Kidney tubule cell (primary cell): ENCODE data around the gene MICAL3.
"Not testable (repeated sequence)": the region's sequence is repeated elsewhere in the genome, so short reads cannot be mapped to it uniquely, and the experiment has no call there.

Experiments used
- DNase-seq: peaks from one replicate; pipeline ENCODE4 v3.0.0-alpha.2; 2018; ENCODE audit warnings: low spot score

MICAL3 gene

DNA sequence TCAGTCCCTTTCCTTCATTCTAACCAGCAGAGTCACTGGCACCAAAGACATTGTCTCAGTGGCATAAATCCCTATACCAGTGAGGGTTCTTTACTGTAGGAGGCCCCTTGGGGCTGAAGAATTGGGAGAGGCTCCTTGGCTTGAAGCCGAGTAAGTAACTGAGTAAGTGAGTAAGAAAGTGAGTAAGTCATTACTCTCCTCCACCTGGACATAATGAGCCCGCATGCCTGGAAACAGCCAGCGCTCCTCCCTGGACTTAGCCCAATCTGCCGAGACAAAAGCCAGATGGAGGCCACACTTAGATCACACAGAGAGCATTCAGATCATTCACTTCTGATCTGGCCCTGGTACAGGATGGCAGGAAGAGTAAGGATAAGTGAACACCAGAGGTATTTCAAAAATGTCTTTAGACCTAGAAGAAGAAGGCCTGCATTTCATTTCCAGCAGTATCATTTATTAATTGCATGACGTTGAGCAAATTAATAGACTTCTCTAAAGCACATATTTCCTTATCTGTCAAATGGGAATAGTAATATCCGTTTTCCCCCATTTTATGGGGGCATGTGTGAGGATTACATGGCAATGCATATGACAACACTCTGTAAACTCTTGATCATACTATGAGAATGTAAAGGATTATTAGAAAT, 8.2 kb upstream of the MICAL3 start:
- peak; percentile 98 for DNase-seq

DNA sequence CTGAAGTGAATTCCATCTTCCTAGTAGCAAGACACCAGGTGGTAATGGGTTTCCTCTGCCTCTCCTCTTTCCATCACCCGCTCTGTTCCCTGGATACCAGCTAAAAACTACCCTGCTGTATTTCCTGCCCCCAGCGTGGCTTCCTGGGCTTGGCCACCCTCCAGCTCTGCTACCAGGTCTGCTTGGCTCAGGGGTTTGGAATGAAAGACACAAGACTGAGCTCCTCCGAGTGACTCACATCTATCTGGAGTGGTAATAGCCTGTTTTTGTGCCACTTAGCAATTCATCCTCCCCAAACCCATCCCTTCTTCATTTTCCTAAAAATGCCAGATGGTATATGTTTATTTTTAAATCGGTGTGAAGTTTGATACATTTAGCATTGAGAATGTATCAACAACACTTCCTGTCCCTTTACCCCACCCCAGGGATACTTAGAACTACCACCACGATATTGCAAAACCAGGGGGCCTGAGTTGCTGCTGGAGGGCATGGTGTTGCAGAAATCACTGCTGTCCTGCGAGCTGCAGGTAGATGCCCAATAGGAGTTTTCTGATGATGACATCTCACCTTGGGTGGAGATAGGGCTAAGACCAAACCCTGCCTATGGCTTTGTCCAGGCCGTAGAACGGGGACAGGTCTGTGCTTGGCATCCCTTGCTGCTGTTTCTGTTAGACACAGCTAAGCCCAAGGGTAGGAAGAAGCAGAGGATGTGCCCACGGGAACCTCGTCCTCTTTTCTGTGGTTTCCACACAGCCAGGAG, 7.5 kb upstream of the MICAL3 start:
- DNase-seq: peak; percentile 99

DNA sequence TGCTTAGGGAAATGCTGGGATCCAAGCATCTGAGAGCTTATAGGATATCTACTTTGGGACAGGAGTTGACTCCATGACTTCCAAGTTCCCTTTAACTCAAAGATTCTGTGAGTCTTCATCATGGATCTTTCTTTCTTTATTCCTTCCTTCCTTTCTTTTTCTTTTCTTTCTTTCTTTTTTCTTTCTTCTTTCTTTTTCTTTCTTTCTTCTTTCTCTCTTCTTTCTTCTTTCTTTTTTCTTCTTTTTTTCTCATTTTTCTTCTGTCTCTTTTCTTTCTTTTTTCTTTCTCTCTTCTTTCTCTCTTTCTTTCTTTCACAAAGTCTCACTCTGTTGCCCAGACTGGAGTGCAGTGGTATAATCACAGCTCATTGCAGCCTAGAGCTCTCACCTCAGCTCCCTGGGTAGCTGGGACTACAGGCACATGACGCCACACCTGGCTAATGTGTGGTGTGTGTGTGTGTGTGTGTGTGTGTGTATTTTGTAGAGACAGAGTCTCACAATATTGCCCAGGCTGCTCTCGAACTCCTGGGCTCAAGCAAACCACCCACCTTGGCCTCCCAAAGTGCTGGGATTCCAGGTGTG, 5.4 kb upstream of the MICAL3 start:
- no peak for DNase-seq

- no peak for DNase-seq
Observed at GRCh38 chr22:18028817-18029527, 4.6 kb upstream of the MICAL3 start.

DNA sequence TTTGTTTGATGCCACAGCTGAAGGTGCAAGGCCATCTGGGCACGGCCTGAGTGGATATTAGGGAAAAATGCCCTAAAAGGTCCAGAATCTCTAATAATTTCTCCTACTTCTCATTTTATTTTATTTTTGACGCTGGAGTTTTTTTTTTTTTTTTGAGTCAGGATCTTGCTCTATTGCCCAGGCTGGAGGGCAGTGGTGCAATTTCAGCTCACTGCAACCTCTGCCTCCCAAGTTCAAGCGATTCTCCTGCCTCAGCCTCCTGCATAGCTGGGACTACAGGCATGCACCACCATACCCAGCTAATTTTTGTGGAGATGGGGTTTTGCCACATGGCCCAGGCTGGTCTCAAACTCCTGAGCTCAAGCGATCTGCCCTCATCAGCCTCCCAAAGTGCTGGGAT, 1.5 kb upstream of the MICAL3 start:
- DNase-seq: not testable (repeated sequence)

GRCh38 chr22:18024956-18025720, 777 bp upstream of the MICAL3 start:
- no peak for DNase-seq

GRCh38 chr22:18023509-18024275, 669 bp downstream of the MICAL3 start:
- DNase-seq: peak; percentile 91

- DNase-seq: no peak
Observed at GRCh38 chr22:18022876-18023275, 1.5 kb downstream of the MICAL3 start.

DNA sequence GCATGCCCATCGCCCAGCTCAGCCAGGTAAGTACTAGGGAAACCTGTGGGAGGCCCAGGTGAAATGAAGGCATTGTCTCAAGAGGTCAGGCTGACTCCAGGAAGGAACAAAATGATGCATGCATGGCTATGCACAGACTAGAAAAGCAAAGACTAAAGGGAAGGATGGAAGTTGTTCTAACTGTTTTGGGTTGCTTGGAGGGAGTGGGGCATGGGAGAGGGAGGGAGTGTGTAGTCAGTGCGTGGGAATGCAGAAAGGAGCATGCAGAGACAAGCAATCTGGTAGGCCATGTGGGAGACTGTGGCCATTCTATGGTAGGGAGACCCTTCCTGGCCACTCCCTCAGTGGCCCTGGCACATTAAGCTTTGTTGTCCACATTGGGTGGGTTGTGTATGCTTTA, 2.9 kb downstream of the MICAL3 start:
- DNase-seq: no peak

DNA sequence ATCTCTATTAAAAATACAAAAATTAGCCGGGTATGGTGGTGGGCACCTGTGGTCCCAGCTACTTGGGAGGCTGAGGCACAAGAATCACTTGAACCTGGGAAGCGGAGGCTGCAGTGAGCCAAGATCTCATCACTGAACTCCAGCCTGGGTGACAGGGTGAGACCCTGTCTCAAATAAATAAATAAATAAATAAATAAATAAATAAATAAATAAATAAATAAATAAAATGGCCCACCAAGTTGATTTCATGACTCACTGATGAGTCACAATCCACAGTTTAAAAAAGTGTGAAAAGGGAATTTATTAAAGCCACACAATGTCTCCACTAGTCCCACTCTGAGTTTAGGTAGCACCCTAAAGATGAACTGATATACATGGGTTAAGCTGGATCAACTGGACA, 3.6 kb downstream of the MICAL3 start:
- not testable (repeated sequence) for DNase-seq

DNA sequence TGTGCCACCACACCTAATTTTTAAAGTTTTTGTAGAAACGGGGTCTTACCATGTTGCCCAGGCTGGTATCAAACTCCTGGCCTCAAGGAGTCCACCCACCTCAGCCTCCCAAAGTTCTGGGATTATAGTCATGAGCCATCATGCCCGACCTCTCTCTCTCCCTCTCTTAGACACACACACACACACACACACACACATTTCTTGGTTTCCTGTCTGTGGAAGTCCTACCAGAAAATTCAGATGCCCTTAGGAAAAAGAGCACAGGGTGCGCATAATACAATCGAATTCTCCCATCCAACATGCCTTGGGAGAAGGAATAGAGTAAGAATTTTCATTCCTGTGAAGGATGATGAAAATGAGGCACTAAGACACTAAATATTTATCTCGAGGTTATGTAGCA, 10.4 kb downstream of the MICAL3 start:
- peak; percentile 33 for DNase-seq

GRCh38 chr22:18013436-18013835, 10.9 kb downstream of the MICAL3 start:
- no peak for DNase-seq

DNA sequence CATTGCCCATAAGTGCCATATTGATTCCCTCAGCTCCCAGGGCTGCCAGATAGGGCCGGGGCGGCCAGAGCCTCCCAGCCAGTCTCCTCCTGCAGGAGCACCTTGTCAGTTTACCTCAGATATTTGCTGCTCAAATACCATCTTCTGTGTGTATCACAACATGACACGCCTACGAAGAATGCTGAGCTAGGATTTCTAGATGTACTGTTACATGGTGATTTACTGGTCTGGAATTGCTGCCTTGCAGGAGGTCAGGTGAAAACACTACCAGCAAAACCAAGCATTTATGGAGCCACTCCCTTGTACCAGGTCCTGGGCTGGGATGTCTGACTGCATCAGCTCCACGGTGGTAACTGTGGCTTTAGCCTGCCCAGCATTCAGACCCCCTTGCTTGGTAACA, 11.8 kb downstream of the MICAL3 start:
- peak; percentile 95 for DNase-seq

DNA sequence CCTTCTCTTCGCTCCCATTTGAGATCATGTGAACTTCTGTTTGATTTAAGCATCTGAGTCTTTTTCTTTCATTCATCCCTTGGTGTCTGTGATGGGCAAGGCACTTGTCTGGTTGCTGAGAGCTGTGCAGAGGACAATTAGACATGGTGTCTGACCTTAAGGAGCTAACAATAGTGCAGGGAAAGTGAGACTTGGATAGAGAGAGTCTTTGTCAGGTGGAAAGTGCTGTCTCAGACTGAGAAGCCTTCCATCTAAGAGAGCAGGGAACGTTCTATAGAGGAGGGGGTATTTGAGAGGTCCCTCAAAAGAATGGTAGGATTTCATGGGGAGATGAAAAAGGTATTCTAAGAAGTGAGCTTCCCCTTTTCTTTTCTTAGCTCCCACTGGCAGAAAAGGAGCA, 14.1 kb downstream of the MICAL3 start:
- no peak for DNase-seq

DNA sequence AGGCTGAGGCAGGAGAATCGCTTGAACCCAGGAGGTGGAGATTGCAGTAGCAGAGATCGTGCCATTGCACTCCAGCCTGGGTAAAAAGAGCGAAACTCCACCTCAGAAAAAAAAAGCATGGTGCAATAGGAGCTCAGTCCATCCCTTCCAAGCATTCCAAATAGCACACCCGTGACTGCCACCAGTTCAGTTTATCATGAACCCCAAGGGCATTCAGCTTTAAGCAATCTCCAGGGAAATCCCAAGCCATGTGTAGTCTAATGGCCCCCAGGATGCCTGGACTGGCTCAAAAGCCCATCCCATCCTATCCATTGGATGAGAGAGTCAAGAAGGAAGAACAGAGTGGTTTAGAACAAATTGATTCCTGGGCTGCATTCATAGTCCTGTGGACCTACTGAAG, 16.2 kb downstream of the MICAL3 start:
- no peak for DNase-seq

GRCh38 chr22:18005201-18005926, 19.0 kb downstream of the MICAL3 start:
- DNase-seq: peak; percentile 65

DNA sequence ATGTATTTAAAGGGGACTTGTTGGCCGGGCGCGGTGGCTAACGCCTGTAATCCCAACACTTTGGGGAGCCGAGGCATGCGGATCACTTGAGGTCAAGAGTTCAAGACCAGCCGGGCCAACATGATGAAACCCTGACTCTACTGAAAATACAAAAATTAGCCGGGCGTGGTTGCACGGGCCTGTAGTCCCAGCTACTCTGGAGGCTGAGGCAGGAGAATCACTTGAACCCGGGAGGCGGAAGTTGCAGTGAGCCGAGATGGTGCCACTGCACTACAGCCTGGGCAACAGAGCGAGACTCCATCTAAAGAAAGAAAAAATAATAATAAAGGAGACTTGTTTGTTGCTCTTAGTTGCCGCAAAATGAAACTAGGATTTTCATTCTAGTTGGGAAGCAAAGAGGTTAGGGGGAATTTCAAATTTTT, 22.5 kb downstream of the MICAL3 start:
- DNase-seq: not testable (repeated sequence)

GRCh38 chr22:18001040-18001893, 23.1 kb downstream of the MICAL3 start:
- peak; percentile 97 for DNase-seq

DNA sequence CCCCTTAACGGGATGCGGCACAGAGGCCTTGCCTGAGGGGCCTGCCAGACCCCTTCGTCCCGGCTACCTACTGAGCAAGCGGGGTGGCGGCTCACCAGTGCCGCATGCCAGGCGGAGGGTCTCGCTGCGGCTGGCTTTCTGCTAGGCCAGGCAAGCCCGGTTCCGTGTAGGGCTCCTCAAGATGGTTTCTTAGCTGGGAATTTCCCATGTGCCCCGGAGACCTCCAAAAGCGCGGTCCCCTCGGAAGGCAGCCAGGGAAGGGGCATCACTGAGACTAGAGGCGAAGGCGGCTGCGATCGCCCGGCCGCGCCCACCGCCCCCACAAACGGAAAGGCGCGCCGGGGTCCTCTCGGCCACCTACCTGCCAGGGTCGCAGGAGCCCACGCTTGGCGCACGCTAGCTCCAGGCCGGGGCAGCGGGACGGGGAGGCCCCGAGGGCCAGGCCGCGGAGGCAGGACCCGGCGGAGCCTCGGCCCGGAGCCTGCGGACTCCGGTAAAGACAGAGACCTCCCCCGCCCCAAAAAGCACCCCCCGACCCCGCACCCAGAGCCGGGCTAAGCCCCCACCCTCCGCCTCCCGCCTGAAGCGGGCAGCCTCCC, 23.8 kb downstream of the MICAL3 start:
- DNase-seq: no peak
